PFSK-1 (cell line): ENCODE data around the gene NR1H3.

Source experiments
- POLR2AphosphoS5 ChIP-seq: IDR thresholded peaks from 2 replicates; pipeline ENCODE4 v1.6.1; 2012; ENCODE audit warnings: low read depth, mild to moderate bottlenecking, control low read depth, low read length, moderate library complexity
- TAF1 ChIP-seq: IDR thresholded peaks from 2 replicates; pipeline ENCODE4 v1.6.1; 2012; ENCODE audit warnings: low read length, control low read depth, borderline replicate concordance; ENCODE audit not compliant: insufficient read depth

GRCh38 chr11:47288066-47288465 lies 30.3 kb downstream of the NR1H3 start:
- TF ChIP-seq POLR2AphosphoS5 (no peak), TAF1 (no peak)
